Pancreas (tissue), 10 donors: ENCODE data around the gene NKIRAS1. TPM values are rescaled to one million over a fixed set of nuclear protein-coding genes. Genes with fewer than 3 reads are reported as not detected.
A peak's percentile ranks its signal among the peaks of the same experiment; 100 is the strongest.

Source experiments
- ATAC-seq, 4 donors: fragments of 200-7000 bp; cut with Tn5 transposase; one replicate each; pipeline versions ENCODE4 v1.8.0 to v1.9.1; 2020; ENCODE audit warnings: mild to moderate bottlenecking in 4 of 4, moderate library complexity in 4 of 4
- DNase-seq, 6 donors: peaks; one replicate each; pipeline ENCODE4 v3.0.0-alpha.2; 2020
- FAIRE-seq: peaks from 2 replicates; lab custom pipeline; 2012; peaks lifted over from hg19 to GRCh38; lab: Jason Lieb, UNC
- H3K27ac ChIP-seq, 4 donors: fragments of 200-600 bp; sonication (generic); 1 replicate in 3 of 4; 2 replicates in 1 of 4; pipeline versions ENCODE4 v1.5.0 to v1.8.0; 2020
- H3K27me3 ChIP-seq, 4 donors: fragments of 200-600 bp; one replicate each; pipeline ENCODE4 v1.8.0; 2021
- H3K36me3 ChIP-seq, 3 donors: fragments of 200-600 bp; sonication (generic) in 1 of 3; one replicate each; pipeline versions ENCODE4 v1.5.0 to v1.8.0; 2020 to 2021
- H3K4me1 ChIP-seq, 3 donors: fragments of 200-600 bp; one replicate each; pipeline ENCODE4 v1.8.0; 2021
- H3K4me3 ChIP-seq, 4 donors: fragments of 200-600 bp; sonication (generic) in 2 of 4; one replicate each; pipeline versions ENCODE4 v1.5.0 to v1.8.0; 2020 to 2021
- H3K9me3 ChIP-seq, 4 donors: fragments of 200-600 bp; one replicate each; pipeline ENCODE4 v1.8.0; 2021
- WGBS, 2 donors: extraction: QIAGEN DNeasy Blood & Tissue Kit; methylation state at CpG; one replicate each; pipeline ENCODE4 v1.1.7; 2013; 5-methylcytosine and 5-hydroxymethylcytosine counted together
- intact Hi-C, 3 donors: fragments of 100-400 bp; cut with DNase I; formaldehyde crosslinking; loops; one replicate each; pipeline versions ENCODE4 v1.11.1 to v1.14.2; 2022
- polyA plus RNA-seq, 2 donors: library from polyadenylated mRNA; stranded (reverse); fragments of 200-250 nt; gene quantifications; one replicate each; pipeline ENCODE4 v1.2.3, GENCODE V29; 2013
- total RNA-seq, 6 donors: library from RNA; stranded (reverse); fragmentation: NEBNext Ultra II Directional in 4 of 6; extraction: Animal tissue kit (Norgen Biotek cat#: 25700) in 4 of 6; gene quantifications; one replicate each; pipeline versions ENCODE4 v1.2.1 to v1.2.4, GENCODE V29; 2021 to 2023
- TF ChIP-seq, protein P1 (sequence below), 4 donors: fragments of 200-600 bp; sonication (generic) in 3 of 4; IDR thresholded peaks; one replicate each; pipeline versions ENCODE4 v1.5.0 to v1.8.0; 2021; ENCODE audit warnings: antibody characterized with exemption in 4 of 4
- donor health status: healthy with polysubstance abuse.
- donor health status: DM: no; HTN: no; CAD: no; lungs with moderate emphysema.
- donor health status: DM: no; HTN: no; CAD: no.
- donor health status: control.
- donor health status: control.
- donor health status: Bipolar disorder and iron deficiency.
- donor health status: DM: yes; HTN: yes; CAD: no.
- donor health status: DM: no; HTN: no; CAD: no.
- donor health status: DM: no; HTN: no; CAD: no.
- donor health status: DM: yes; HTN: yes; CAD: no.

Gene NKIRAS1
- total and polyA plus RNA-seq, 8 donors: 2.7 to 5.9 (median 3.8) TPM

DNA sequence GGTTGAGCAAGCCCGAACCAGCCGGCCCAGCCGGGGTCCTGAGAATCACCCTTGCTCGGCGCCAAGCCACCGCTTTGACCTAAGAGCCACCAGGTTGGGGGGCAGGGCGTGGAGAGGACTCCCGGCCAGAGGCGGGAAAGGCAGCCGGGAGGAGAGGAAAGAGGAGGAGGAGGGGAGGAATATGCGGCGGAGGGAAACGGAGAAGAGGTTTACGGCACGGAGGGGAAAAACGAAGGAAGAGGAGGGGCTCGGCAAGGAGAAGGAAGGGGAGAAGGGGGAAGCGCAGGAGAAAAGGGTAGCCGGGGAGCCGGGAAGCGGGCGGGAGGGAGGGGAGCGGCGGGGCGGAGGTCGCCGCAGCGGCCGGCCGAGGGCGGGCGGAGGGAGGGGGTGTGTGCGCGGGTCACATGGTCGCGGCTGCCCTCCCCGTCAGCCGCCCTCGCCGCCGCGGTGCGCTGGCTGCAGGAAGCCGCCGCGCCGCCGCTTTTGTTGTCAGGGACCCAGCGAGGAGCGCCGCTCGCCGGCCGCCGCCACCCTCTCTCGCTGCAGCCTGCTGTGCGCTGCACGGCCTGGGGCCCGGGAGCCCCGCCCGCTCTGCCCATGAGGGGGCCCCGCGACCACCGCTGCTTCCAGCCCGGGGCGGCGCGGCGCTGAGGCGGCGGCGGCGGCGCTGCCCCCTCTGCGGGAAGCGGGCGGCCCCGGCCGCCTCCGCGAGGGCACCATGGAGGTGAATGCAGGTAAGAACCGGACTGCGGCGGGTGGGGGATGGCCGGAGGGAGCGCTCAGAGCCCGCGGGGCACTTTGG, 28.3 kb upstream of the NKIRAS1 start, which contains the start of gene NR1D2:
Gene NR1D2, plus strand, starts transcription at position 426 of the 802 bp plus-strand sequence. Its CDS starts 293 bp downstream, at position 719.
- Histone ChIP-seq H3K4me1 (peaks cover 22 to 31% (median 24%) of the 10 kb centered on the region in 3 donors), H3K9me3 (no peaks in the 10 kb centered on the region), H3K27me3 (no peaks in the 10 kb centered on the region), H3K4me3 (peak within 1 kb of the TSS; percentile 47 to 78 (median 68)), H3K27ac (peak within 1 kb of the TSS; percentile 87 to 99 (median 97)), H3K36me3 (no peaks in the 10 kb centered on the region)
- WGBS, 2 donors: 0% methylated on average over 51 to 83 of the region's 88 CpGs
- FAIRE-seq (no peak), DNase-seq (peak; percentile 82 to 94 (median 88)), ATAC-seq (peak; percentile 53 to 76 (median 73))
- TF ChIP-seq, protein P1, sequence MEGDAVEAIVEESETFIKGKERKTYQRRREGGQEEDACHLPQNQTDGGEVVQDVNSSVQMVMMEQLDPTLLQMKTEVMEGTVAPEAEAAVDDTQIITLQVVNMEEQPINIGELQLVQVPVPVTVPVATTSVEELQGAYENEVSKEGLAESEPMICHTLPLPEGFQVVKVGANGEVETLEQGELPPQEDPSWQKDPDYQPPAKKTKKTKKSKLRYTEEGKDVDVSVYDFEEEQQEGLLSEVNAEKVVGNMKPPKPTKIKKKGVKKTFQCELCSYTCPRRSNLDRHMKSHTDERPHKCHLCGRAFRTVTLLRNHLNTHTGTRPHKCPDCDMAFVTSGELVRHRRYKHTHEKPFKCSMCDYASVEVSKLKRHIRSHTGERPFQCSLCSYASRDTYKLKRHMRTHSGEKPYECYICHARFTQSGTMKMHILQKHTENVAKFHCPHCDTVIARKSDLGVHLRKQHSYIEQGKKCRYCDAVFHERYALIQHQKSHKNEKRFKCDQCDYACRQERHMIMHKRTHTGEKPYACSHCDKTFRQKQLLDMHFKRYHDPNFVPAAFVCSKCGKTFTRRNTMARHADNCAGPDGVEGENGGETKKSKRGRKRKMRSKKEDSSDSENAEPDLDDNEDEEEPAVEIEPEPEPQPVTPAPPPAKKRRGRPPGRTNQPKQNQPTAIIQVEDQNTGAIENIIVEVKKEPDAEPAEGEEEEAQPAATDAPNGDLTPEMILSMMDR (IDR thresholded peaks at IDR 0.05): no peak
- intact Hi-C loops: no loop called here

DNA sequence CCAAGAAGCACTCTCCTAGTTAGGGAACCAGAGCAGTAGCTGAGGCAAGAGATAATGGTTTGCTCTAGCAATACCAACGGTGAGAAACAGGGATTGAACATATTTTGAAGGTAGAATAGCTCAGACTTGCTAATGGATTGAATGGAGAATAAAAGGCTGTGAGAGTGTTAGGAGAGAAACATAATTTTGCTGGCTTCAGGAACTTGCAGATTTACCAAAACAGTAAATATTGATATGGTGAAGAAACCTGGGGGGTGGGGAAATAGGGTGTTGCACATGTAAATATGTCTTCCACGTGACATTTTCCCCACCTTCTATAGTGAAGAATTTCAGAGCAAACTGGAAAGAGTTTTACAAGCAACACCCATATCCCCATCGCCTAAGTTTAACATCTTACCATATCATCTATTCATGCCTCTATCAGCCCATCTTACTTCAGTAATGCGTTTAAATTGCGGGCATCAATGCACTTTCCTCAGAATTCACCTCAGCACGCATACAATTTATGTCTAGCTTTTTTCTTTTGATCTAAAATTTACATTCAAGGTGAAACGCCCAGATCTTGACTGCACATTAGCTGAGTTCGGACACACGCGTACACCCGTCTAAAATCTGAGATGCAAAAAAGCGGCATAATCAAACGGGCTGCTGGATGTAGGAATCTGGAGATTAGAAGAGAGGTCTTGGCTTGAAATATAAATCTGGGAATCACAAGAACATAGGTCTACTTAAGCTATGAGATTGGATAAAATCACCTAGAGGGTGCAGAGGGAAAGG, 27.4 kb upstream of the NKIRAS1 start:
- Histone ChIP-seq H3K36me3 (no peaks in the 10 kb centered on the region), H3K4me1 (peaks cover 13 to 22% (median 17%) of the 10 kb centered on the region in 3 donors), H3K27ac (peak overlapping the region; percentile 87 to 99 (median 97)), H3K9me3 (no peaks in the 10 kb centered on the region), H3K27me3 (no peaks in the 10 kb centered on the region), H3K4me3 (peak overlapping the region; percentile 40 to 78 (median 68))
- TF ChIP-seq, protein P1 (IDR thresholded peaks at IDR 0.05): no peak
- ATAC-seq (no peak), DNase-seq (no peak), FAIRE-seq (no peak)
- 7 to 10% methylated on average over 13 of the region's 13 CpGs for WGBS, 2 donors
- intact Hi-C loops: no loop called here

DNA sequence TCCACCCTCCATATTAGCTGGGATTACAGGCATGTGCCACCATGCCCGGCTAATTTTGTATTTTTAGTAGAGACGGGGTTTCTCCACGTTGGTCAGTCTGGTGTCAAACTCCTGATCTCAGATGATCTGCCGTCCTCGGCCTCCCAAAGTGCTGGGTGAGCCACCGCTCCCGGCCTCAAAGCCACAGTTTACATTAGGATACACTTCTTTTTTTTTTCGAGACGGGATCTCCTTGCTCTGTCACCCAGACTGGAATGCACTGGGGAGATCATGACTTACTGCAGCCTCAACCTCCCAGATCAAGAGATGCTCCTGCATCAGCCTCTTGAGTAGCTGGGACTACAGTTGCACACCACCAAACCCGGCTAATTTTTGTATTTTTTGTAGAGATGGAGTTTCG, 25.8 kb upstream of the NKIRAS1 start:
- FAIRE-seq (no peak), ATAC-seq (no peak), DNase-seq (no peak)
- TF ChIP-seq, protein P1 (IDR thresholded peaks at IDR 0.05): no peak
- Histone ChIP-seq H3K36me3 (no peaks in the 10 kb centered on the region), H3K4me3 (no peak overlapping the region), H3K4me1 (peaks cover 4 to 12% (median 10%) of the 10 kb centered on the region in 3 donors), H3K27me3 (no peaks in the 10 kb centered on the region), H3K27ac (no peak overlapping the region), H3K9me3 (no peaks in the 10 kb centered on the region)
- intact Hi-C loops: no loop called here
- 84% methylated on average over 11 of the region's 11 CpGs for WGBS, 2 donors

DNA sequence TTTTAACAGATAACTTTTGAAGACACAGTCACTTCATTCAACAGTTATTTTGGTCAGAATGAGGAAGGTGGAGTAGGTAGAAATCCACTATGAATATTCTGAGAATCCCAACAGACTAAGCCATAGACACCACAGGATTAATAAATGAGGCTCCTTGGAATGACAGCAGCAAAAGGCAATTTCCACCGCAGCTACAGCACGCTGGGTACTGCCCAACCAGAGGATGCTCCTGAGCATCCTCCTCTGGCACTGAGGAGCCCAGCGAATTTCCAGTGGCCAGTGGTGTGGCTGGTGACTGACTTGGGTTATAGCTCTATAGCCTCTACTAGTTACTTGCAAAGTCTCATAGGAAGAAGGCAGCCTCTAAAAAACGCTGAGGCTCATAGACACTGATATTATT, 24.6 kb upstream of the NKIRAS1 start:
- no peak for FAIRE-seq

More for the DNA sequence above, 24.6 kb upstream of the NKIRAS1 start:
- intact Hi-C loops: no loop called here
- ATAC-seq (no peak), DNase-seq (no peak)
- TF ChIP-seq, protein P1 (IDR thresholded peaks at IDR 0.05): no peak
- H3K4me3 ChIP-seq: no peak overlapping the region
- H3K4me1 ChIP-seq: peaks cover 0 to 5% (median 0%) of the 10 kb centered on the region in 3 donors
- WGBS, 2 donors: 73 to 82% methylated on average over 4 of the region's 4 CpGs
- H3K9me3 ChIP-seq: no peaks in the 10 kb centered on the region
- no peaks in the 10 kb centered on the region for H3K36me3 ChIP-seq
- H3K27ac ChIP-seq: no peak overlapping the region
- no peaks in the 10 kb centered on the region for H3K27me3 ChIP-seq
